HG02943 (cell line): ENCODE data around the gene FOXF2.

ENCODE experiments used
- ATAC-seq: cut with Tn5 transposase; IDR thresholded peaks from one replicate; pipeline ENCODE4 v1.9.1; 2021; ENCODE audit warnings: mild to moderate bottlenecking, low read depth, moderate library complexity; ENCODE audit not compliant: unreplicated experiment

Gene FOXF2

DNA sequence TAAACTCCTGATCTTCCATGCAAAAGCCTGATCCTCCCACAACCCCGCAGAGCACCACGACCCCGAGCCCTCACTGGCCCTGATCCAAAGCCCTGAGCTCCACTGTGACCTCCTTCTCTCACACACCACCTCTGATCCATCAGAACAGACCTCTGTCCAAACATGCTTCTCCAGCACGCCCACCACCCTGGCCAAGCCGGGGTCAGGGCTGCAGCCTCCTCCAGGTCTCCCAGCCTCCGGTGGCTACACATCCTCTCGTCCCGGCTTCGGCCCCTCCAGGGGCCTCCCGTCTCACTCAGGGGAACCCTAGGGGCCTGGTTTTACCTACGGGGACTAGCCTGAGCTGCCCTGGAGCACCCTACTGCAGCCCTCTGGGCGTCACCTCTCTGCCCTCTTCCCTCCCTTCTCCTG is 49.1 kb downstream of the FOXF2 start:
- no peak for ATAC-seq

DNA sequence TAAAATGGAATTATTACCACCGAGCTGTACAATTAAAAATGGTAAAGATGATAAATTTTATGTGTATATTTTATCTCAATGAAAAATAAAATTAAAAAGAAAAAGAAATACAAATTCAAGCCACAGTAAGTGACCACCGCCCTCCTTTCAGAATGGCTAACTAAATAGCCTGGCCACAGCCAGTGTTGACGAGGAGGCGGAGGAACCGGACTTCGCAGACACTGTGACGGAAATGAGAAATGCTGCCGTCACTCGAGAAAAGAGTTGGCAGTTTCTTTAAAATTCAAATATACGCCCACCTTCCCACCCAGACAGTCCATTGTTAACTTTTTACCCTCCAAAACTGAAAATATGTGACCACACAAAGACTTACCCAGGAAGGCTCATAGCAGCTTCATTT is 50.0 kb downstream of the FOXF2 start:
- no peak for ATAC-seq

- ATAC-seq: no peak
Measured at GRCh38 chr6:1442929-1443328, 53.6 kb downstream of the FOXF2 start.
